Suppressor macrophage treated with lipopolysaccharide for 1 hour (primary cell): ENCODE measurements around the gene TMEM151A.
"Not testable (repeated sequence)": the region's sequence is repeated elsewhere in the genome, so short reads cannot be mapped to it uniquely, and the experiment has no call there.

ENCODE experiments used
- DNase-seq, 3 donors: peaks; one replicate each; pipeline ENCODE4 v3.0.0-alpha.2; 2020 to 2022

The TMEM151A gene

DNA sequence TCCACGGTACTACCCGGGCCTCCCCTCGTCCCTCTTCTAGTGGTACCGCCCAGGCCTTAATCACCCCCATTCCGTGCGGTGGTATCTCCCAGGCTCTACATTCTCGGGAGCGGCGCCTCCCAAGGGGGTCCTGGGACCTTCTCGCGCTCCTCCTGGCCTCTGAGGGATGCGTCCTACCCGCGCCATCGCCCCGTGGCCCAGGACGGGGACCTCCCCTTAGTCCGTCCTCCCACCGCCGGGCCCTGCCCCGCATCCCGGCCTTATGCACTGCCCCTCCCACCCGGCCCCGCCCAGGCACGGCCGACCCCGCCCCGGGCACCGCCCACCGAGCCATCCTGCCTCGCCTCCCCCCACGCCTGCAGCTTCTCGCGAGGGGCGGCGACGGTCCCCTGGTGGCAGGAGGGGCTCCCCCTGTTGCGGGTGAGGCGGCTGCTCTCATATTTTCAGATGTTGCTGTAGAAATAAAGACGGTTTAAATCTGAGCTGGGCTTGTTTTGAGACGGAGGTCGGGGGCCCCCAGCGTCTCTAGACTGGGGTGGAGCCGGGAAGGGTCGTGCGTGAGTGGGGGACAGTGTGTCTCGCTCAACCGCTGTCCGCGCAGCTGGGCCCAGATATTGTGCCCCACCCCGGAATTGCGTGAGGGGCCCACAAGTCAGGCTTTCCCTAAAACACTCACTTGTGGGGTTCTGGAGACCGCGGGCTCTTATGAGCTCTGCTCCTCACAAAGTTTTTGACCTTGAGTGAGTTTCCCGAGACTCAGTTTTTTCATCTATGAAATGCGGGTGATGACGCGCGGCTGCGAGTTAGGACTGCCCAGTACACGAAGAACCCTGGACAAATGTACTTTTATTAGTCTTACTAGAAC is 24.1 kb upstream of the TMEM151A start:
- DNase-seq = peak; percentile 85 to 96 (median 91)

DNA sequence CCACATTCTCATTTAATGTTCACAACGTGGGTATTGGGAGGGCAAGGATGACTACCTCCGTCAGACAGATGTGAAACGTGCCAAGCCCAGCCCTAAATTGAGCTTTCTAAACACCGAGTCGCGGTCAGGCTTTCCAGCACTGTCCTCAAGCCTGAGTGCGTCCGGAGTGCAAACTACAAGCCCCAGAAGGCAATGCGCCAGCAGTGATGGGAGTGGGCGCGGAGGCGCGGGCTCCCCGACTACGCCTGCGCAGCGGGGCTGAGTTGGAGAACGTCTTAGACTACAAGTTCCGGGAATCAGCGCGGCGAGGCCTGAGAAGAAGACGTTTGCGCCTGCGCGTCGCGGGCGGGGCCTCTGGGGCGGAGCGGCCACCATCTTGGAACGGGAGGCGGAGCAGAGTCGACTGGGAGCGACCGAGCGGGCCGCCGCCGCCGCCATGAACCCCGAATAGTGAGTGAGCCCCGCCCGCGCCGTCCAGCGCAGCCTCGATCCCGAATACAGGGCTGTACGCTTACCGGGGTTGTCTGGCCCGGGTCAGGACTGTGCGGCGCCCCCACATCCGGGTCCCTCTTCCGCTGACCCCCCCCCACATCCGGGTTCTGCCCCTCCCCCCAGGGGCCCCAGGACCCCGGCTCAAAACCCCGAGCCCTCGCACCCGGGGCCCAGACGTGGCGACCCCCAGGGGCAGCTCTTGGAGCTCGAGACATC is 23.3 kb upstream of the TMEM151A start, which contains the start of gene RAB1B:
Gene RAB1B (plus strand): TSS at position 396 of the 708 bp plus-strand sequence. CDS start 41 bp downstream, at position 437.
- DNase-seq = peak; percentile 100

DNA sequence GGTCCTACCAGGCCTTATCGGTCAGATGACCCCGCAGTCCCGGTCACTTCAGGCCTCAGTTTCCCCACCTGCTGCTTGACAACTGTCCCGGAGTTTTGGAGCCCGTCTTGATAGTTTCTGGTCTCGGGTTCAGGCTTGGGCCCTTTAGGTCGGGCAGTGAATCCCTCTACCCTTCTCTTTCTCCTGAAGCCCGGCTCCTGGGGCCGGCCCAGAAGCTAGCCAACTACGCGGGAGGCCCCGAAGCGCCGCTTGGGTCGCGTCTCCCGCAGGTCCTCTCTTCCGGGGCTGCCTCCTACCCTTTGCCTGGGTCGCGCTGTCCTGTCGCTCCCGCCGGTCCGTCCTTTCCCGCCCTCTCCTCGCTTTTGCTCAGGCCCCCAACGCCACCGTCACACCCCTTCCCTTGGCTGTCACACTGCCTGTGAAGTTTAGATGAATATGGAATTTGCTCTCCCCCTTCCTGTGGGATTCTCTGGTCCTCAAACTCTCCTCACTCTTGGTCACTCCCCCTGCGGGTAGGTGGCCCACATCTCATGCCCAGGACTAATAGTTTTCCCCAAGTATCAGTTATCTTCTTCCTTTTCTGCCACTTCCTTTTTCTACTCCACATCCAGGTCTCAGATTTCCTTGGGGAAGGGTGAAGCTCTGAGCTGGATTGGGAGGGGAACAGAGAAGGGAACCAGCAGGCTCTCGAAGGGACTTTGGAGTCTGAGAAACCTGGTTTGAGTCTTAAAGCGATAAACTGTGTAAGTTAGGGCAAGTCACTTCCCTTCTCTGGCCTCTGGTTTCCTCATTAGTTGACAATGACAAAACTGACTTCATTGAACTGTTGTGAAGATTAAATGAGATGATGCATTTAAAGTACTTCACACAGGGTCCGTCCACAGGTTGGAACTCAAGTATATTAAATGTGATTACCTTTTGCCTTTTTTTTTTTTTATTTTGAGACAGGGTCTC is 22.5 kb upstream of the TMEM151A start:
- peak; percentile 44 to 56 (median 53) for DNase-seq

- DNase-seq = no peak
Measured at GRCh38 chr11:66271816-66272215, 19.9 kb upstream of the TMEM151A start.

DNA sequence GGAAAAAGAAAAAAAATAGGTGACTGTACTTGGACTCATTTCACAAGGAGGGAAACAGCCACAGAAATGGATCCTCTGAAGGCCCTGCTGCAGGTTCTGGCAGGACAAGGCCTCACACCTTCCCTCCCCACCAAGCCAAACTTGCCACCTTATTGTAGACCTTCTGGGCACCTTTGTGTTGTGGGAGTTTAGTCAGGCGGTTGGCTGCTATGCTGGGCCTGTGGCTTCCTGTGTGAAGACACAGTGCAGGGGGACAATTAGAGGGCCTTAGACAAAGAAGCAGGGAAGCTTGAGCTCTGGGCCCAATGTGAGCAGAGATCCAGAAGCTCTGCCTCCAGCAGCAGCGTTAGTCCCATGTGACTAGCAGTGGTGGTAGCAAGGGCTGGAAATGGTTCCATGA is 19.1 kb upstream of the TMEM151A start:
- no peak for DNase-seq

- no peak for DNase-seq
Measured at GRCh38 chr11:66274219-66274618, 17.5 kb upstream of the TMEM151A start.

GRCh38 chr11:66275396-66275795 is 16.3 kb upstream of the TMEM151A start:
- no peak for DNase-seq

DNA sequence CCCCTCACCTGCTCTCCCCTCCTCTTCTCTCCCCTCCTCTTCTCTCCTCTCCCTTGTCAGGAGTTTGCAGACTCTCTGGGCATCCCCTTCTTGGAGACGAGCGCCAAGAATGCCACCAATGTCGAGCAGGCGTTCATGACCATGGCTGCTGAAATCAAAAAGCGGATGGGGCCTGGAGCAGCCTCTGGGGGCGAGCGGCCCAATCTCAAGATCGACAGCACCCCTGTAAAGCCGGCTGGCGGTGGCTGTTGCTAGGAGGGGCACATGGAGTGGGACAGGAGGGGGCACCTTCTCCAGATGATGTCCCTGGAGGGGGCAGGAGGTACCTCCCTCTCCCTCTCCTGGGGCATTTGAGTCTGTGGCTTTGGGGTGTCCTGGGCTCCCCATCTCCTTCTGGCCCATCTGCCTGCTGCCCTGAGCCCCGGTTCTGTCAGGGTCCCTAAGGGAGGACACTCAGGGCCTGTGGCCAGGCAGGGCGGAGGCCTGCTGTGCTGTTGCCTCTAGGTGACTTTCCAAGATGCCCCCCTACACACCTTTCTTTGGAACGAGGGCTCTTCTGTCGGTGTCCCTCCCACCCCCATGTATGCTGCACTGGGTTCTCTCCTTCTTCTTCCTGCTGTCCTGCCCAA is 15.6 kb upstream of the TMEM151A start:
- DNase-seq = no peak

DNA sequence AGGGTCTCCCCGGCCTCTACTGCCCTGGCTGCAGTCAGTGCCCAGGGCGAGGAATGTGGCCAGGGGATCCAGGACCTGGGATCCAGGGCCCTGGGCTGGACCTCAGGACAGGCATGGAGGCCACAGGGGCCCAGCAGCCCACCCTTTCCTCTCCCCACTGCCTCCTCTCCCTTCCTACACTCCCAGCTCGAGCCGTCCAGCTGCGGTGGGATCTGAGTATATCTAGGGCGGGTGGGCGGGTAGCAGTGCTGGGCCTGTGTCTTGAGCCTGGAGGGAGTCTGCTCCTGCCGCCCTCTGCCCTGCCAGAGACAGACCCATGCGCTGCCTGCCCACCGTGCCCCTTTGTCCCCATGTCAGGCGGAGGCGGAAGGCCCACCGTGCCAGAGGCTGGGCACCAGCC is 15.1 kb upstream of the TMEM151A start:
- not testable (repeated sequence) for DNase-seq

GRCh38 chr11:66277064-66277463 is 14.6 kb upstream of the TMEM151A start:
- DNase-seq = not testable (repeated sequence)

GRCh38 chr11:66277471-66278362 is 14.0 kb upstream of the TMEM151A start, which contains the start of gene CNIH2:
TSS of gene CNIH2 (plus strand) at chr11:66278175. CDS start at chr11:66278457, 282 bp downstream.
- DNase-seq = peak; percentile 31 to 69 (median 44)

DNA sequence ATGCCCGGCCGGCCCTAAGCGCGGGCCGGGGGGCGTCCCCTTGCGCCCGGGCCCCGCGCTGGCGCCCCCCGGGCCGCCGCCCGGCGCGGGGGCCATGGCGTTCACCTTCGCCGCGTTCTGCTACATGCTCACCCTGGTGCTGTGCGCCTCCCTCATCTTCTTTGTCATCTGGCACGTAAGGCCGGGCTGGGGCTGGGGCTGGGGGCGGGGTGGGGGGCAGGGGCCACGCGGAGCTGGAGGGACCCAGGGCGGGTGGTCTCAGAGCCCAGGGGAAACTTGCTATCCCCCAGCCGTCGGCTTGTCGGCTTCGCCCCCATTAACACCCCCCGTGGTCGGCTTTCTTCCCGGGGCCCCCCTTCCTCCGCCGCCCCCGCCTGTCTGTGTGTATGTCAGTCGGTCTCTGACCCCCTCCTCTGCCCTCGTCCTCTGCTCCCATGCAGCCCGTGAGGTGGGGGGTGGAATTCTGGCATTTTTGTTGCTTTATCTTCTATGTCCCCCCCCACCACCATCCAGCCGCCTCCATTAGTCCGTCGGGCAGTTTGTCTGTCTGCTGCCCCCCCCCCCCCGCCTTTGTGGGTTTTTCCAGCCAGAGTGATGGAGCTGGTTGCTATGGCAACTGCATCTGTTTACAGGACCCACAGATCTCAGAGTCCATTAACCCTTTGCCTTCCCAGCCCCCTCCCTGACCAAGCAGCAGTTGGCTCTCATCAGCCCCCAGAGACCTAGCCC is 13.2 kb upstream of the TMEM151A start:
- peak in 1 of 3 donors; percentile 16 for DNase-seq

DNA sequence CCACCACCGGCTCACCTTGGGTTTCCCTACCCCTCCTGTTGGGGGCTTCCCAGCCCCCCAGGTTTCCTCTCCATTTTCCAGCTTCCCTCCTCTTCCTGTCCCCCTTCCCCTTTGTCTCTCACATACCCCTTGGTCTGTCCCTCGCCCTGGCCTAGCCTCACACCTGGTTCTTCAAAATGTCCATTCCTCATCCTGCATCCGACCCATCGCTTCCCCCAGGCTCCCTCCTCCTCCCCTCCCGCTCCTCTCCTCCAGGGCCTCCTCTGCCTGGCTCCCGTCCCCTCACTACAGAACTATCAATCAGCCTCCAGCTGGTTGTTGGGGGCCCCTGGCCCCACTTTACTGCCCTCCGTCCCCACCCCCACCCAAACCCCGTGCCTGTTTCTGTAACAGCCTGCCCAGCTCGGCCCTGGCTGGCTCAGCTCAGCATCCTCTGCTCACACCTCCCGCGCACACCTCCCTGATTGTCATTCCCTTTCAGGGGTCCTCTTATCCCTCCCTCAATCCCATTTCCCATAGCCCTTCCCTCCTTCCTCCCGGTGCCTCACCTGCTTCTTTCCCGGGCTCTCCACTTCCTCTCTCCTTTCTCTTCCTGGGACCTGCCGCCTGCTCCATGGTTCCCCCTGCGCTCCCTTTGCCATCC is 12.5 kb upstream of the TMEM151A start:
- no peak for DNase-seq

- DNase-seq = no peak
Measured at GRCh38 chr11:66280428-66280827, 11.3 kb upstream of the TMEM151A start.

- no peak for DNase-seq
Measured at GRCh38 chr11:66281001-66281400, 10.7 kb upstream of the TMEM151A start.

GRCh38 chr11:66281776-66282467 is 9.8 kb upstream of the TMEM151A start:
- no peak for DNase-seq

DNA sequence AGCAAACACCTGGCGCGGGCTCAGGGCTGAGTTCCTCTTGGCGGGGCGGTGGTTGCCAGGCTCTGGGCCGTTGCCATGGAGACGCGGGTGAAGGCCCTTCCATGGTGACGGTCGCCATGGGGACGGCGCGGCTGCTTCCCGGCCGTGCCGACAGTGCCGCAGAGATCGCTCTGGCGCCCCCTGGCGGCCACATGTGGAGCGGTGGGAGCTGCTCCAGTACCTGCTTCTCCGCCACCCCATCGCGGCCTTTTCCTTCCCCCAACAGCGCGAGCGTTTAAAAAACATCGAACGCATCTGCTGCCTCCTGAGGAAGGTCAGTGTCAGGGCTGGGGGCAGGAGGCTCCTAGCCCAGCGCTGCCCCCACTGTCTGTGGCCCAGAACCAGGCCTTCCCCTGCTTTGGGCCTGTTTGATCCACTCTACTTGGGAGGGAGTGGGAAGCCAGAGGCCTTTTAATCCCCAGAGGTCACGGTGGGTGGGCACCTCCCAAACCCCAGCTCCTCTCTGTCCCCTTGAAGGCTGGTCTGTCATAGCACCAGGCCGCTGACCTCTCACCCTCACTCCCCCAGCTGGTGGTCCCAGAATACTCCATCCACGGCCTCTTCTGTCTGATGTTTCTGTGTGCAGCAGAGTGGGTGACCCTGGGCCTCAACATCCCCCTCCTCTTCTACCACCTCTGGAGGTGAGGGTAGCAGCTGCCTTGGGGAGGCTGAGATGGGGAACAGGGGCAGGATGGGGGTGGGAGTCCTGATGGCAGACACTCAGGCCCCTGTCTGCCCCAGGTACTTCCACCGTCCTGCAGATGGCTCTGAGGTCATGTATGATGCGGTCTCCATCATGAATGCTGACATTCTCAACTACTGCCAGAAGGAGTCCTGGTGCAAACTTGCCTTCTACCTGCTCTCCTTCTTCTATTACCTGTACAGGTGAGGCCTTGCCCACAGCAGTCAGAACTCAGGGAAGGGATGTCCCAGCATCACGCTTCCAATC is 8.9 kb upstream of the TMEM151A start:
- peak; percentile 98 to 100 (median 99) for DNase-seq
